HepG2 (cell line): ENCODE measurements around the gene ABHD17A.

Source experiments
- EP300 ChIP-seq, 3 experiments: sonication (generic) in 1 of 3; formaldehyde crosslinking in 1 of 3; IDR thresholded peaks; 2 replicates each; pipeline versions ENCODE4 v1.5.1 to v1.6.1; 2011 to 2020; ENCODE audit warnings: low read depth in 2 of 3, low read length in 2 of 3, borderline replicate concordance in 1 of 3, improper control_type of control experiment in 1 of 3, mild to moderate bottlenecking in 1 of 3, missing genetic modification reagents in 1 of 3, moderate library complexity in 1 of 3
- NCOA1 ChIP-seq: sonication (generic); formaldehyde crosslinking; IDR thresholded peaks from 2 replicates; pipeline ENCODE4 v1.9.0; 2021; ENCODE audit warnings: missing genetic modification reagents

DNA sequence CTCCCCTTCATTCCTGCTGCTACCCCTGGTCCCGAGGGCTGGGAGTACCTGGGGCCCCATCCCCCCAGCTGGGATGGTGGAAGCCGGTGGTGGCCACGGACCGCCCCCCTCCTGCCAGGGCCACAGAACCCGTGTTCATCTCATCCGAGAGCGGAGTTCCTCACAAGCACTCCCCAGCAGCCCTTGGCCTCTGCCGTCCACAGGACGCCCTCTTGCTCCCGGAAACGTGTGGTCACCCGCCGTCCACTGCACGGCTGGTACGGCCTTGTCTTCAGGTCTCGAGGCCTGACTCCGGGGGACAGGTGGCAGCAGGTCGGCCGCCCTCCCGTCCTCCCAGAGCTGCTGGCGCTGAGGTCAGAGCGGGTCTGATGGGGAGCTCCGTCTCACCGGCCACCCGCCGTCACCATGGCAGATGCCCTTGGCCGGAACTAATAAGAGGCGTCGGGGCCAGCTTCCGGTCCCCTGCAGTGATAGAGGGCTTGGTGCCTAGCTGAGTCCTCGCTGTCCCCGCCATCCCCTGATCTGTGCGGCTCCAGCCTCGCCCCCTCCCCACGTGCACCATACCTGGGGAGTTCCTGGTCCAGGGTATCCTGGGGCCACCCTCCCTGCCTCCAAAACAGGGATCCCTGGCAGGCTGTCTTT lies 39.1 kb upstream of the ABHD17A start:
- no peak for TF ChIP-seq EP300 (IDR thresholded peaks at IDR 0.05; ENCODE audit: low read depth in 2 of 2, low read length in 2 of 2)
- no peak for TF ChIP-seq EP300 (CRISPR knock-in tag; IDR thresholded peaks at IDR 0.05; ENCODE audit: borderline replicate concordance)
- no peak for TF ChIP-seq NCOA1 (CRISPR knock-in tag)
